ENCODE data around the gene PPP2CA. TPM values are rescaled to one million over a fixed set of nuclear protein-coding genes. Genes with fewer than 3 reads are reported as not detected.
"Not testable (repeated sequence)": the region's sequence is repeated elsewhere in the genome, so short reads cannot be mapped to it uniquely, and the experiment has no call there.

PPP2CA gene
- total RNA-seq, 2 donors from 2014 or later = 119 to 175 TPM

- H3K4me1 ChIP-seq (replicated peaks) = peaks cover 7% of the 10 kb centered on the region
- TF ChIP-seq POLR2AphosphoS5 (IDR thresholded peaks at IDR 0.05) (no peak), CTCF (IDR thresholded peaks at IDR 0.05) (no peak), POLR2A (IDR thresholded peaks at IDR 0.05) (no peak)
- DNase-seq (ENCODE audit: low spot score) = no peak
- H3K4me3 ChIP-seq = no peak overlapping the region
- intact Hi-C loops (cut with DNase I) = no loop called here
- H3K9me3 ChIP-seq = no peaks in the 10 kb centered on the region
- no peak overlapping the region for H3K27ac ChIP-seq
- H3K36me3 ChIP-seq = no peaks in the 10 kb centered on the region
- WGBS = 100% methylated on average over 1 of the region's 1 CpG
- H3K27me3 ChIP-seq (replicated peaks; ENCODE audit: insufficient read depth) = no peaks in the 10 kb centered on the region
Measured at GRCh38 chr5:134153657-134154056, 72.2 kb downstream of the PPP2CA start.

- no peaks in the 10 kb centered on the region for H3K9me3 ChIP-seq
- H3K36me3 ChIP-seq = no peaks in the 10 kb centered on the region
- DNase-seq (ENCODE audit: low spot score) = no peak
- peaks cover 7% of the 10 kb centered on the region for H3K4me1 ChIP-seq (replicated peaks)
- intact Hi-C loops (cut with DNase I) = no loop called here
- TF ChIP-seq CTCF (IDR thresholded peaks at IDR 0.05) (no peak), POLR2AphosphoS5 (IDR thresholded peaks at IDR 0.05) (no peak), POLR2A (IDR thresholded peaks at IDR 0.05) (no peak)
- H3K27ac ChIP-seq = no peak overlapping the region
- no peak overlapping the region for H3K4me3 ChIP-seq
- no peaks in the 10 kb centered on the region for H3K27me3 ChIP-seq (replicated peaks; ENCODE audit: insufficient read depth)
- 96% methylated on average over 3 of the region's 3 CpGs for WGBS
Measured at GRCh38 chr5:134153241-134153640, 72.6 kb downstream of the PPP2CA start.

- not testable (repeated sequence) for H3K36me3 ChIP-seq, H3K27ac ChIP-seq
- WGBS = 91% methylated on average over 15 of the region's 15 CpGs
Measured at GRCh38 chr5:134152173-134152832, 73.6 kb downstream of the PPP2CA start.

GRCh38 chr5:134151723-134152122 is 74.2 kb downstream of the PPP2CA start:
- TF ChIP-seq POLR2A (IDR thresholded peaks at IDR 0.05) (no peak), CTCF (IDR thresholded peaks at IDR 0.05) (no peak), POLR2AphosphoS5 (IDR thresholded peaks at IDR 0.05) (no peak)
- DNase-seq (ENCODE audit: low spot score) = no peak
- whole genome bisulfite sequencing = 98% methylated on average over 3 of the region's 3 CpGs
- no peaks in the 10 kb centered on the region for H3K36me3 ChIP-seq
- no peaks in the 10 kb centered on the region for H3K27me3 ChIP-seq (replicated peaks; ENCODE audit: insufficient read depth)
- H3K9me3 ChIP-seq = no peaks in the 10 kb centered on the region
- intact Hi-C loops (cut with DNase I) = no loop called here
- H3K4me1 ChIP-seq (replicated peaks) = peaks cover 7% of the 10 kb centered on the region
- H3K4me3 ChIP-seq = no peak overlapping the region
- H3K27ac ChIP-seq = no peak overlapping the region

More at GRCh38 chr5:134152173-134152832, 73.6 kb downstream of the PPP2CA start:
- H3K9me3 ChIP-seq; H3K4me1 ChIP-seq (replicated peaks); DNase-seq (ENCODE audit: low spot score); H3K27me3 ChIP-seq (replicated peaks; ENCODE audit: insufficient read depth); H3K4me3 ChIP-seq; intact Hi-C loops (cut with DNase I): not testable (repeated sequence)

- no peak overlapping the region for H3K4me3 ChIP-seq
- intact Hi-C loops (cut with DNase I) = no loop called here
- H3K4me1 ChIP-seq (replicated peaks) = peaks cover 7% of the 10 kb centered on the region
- H3K36me3 ChIP-seq = peaks cover 0 to 6% of the 10 kb centered on the region in 2 donors
- TF ChIP-seq POLR2A (IDR thresholded peaks at IDR 0.05) = no peak
- peak; percentile 74 for TF ChIP-seq POLR2AphosphoS5 (IDR thresholded peaks at IDR 0.05)
- H3K27ac ChIP-seq = peak overlapping the region; percentile 44 to 48
- peak; percentile 57 for DNase-seq (ENCODE audit: low spot score)
- WGBS = 53% methylated on average over 4 of the region's 4 CpGs
- H3K9me3 ChIP-seq = no peaks in the 10 kb centered on the region
- no peaks in the 10 kb centered on the region for H3K27me3 ChIP-seq (replicated peaks; ENCODE audit: insufficient read depth)
Measured at GRCh38 chr5:134149571-134150303, 76.1 kb downstream of the PPP2CA start.

All from prostate gland (tissue), 2 donors.